Measurements from ENCODE around the gene GLRX5. TPM values are rescaled to one million over a fixed set of nuclear protein-coding genes. Genes with fewer than 3 reads are reported as not detected.
A peak's percentile ranks its signal among the peaks of the same experiment; 100 is the strongest.

GLRX5 gene
- total RNA-seq, 1 experiment from 2014 or later: 60.1 TPM

DNA sequence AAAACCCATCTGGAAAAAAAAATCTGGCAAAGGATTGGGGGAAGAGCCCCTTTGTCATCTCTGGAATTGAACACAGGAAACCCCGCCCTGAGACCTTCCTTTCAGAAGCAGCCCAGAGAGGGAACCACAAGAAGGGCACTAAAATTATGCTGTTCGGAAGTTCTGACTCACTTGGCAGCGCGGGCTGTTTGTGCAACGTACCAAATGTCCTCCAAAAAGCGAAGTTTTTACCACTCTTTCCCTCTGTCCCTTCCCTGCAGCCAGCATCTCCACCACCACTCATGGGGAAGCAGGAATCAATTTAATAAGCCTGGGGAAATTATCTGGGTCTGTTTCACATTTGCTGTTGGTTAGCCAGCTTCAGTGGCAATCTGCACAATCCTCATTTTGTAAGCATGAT, 15.2 kb upstream of the GLRX5 start:
- Histone ChIP-seq H3K9me3 (ENCODE audit: control insufficient read depth in 1 of 2, insufficient read depth in 1 of 2, low read depth in 1 of 2, low read length in 2 of 2) (no peaks in the 10 kb centered on the region), H3K9ac (ENCODE audit: low read length) (peak overlapping the region; percentile 34), H3K4me2 (ENCODE audit: low read length) (peak overlapping the region; percentile 73), H3K79me2 (ENCODE audit: insufficient read depth, low read length) (no peaks in the 10 kb centered on the region), H4K20me1 (ENCODE audit: insufficient read depth) (no peaks in the 10 kb centered on the region), H3K4me3 (replicated peaks in 1 of 2; ENCODE audit: low read depth in 1 of 2, low read length in 2 of 2) (peak overlapping the region in 1 of 2 experiments; percentile 40; a peak in 2 of 4 replicates), H2AFZ (ENCODE audit: low read depth, low read length, poor library complexity, severe bottlenecking) (peak overlapping the region; percentile 91), H3K9me2 (ENCODE audit: insufficient read depth) (no peaks in the 10 kb centered on the region), H3K27me3 (ENCODE audit: insufficient read depth, low read length) (no peaks in the 10 kb centered on the region), H3K4me1 (ENCODE audit: control insufficient read depth in 1 of 2, insufficient read depth in 2 of 2, low read length in 2 of 2) (peaks cover 31 to 61% of the 10 kb centered on the region in 2 experiments), H3K27ac (ENCODE audit: low read depth, low read length) (no peak overlapping the region), H3K36me3 (ENCODE audit: control insufficient read depth in 1 of 2, insufficient read depth in 2 of 2, low read length in 2 of 2) (no peaks in the 10 kb centered on the region)
- ATAC-seq: peak; percentile 27; the same call in 1 of the 2 replicates
- CTCF ChIA-PET: no interaction called here
- BruUV-seq (replicated peaks): no TSS peak
- RAD21 ChIA-PET (ENCODE audit: low non-redundant PET in 1 of 2, low total read pairs in 2 of 2, uncharacterized antibody in 2 of 2, unreplicated experiment in 2 of 2): no interaction called here
- peak; percentile 65 for TF ChIP-seq SP1 (IDR thresholded peaks at IDR 0.05; ENCODE audit: low read depth)
- TF ChIP-seq TCF7L2 (IDR thresholded peaks at IDR 0.05; ENCODE audit: borderline replicate concordance, extremely low read depth, insufficient read depth, insufficient read length): peak; percentile 19
- TF ChIP-seq, protein P1, sequence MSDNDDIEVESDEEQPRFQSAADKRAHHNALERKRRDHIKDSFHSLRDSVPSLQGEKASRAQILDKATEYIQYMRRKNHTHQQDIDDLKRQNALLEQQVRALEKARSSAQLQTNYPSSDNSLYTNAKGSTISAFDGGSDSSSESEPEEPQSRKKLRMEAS (IDR thresholded peaks at IDR 0.05): peak; percentile 39; the same call in 1 of the 2 replicates
- TF ChIP-seq JUND (IDR thresholded peaks at IDR 0.05): peak; percentile 85
- TF ChIP-seq RAD21 (IDR thresholded peaks at IDR 0.05; ENCODE audit: low read depth): no peak
- no peak for TF ChIP-seq CBX3 (IDR thresholded peaks at IDR 0.05; ENCODE audit: low read depth)
- TF ChIP-seq CEBPB (IDR thresholded peaks at IDR 0.05; ENCODE audit: low read depth): peak; percentile 88
- TF ChIP-seq EGR1 (IDR thresholded peaks at IDR 0.05; ENCODE audit: low read depth): no peak
- peak; percentile 85 for TF ChIP-seq FOSL1 (IDR thresholded peaks at IDR 0.05; ENCODE audit: low read depth)
- intact Hi-C loops (cut with micrococcal nuclease): loop anchor here (5.0 kb wide), 1 partner anchor 252 kb away; no protein-coding TSS in a partner anchor
- POLR2A ChIA-PET: no interaction called here
- DNase-seq (ENCODE audit: low read depth, low spot score): peak; percentile 56

GRCh38 chr14:95520346-95520745, 14.5 kb upstream of the GLRX5 start:
- ChIA-PET CTCF (no interaction called here), POLR2A (no interaction called here), RAD21 (ENCODE audit: low non-redundant PET in 1 of 2, low total read pairs in 2 of 2, uncharacterized antibody in 2 of 2, unreplicated experiment in 2 of 2) (no interaction called here)
- Histone ChIP-seq H3K79me2 (ENCODE audit: insufficient read depth, low read length) (no peaks in the 10 kb centered on the region), H3K9me3 (ENCODE audit: control insufficient read depth in 1 of 2, insufficient read depth in 1 of 2, low read depth in 1 of 2, low read length in 2 of 2) (no peaks in the 10 kb centered on the region), H3K9ac (ENCODE audit: low read length) (peak overlapping the region; percentile 34), H3K4me1 (ENCODE audit: control insufficient read depth in 1 of 2, insufficient read depth in 2 of 2, low read length in 2 of 2) (peaks cover 36 to 63% of the 10 kb centered on the region in 2 experiments), H4K20me1 (ENCODE audit: insufficient read depth) (no peaks in the 10 kb centered on the region), H3K9me2 (ENCODE audit: insufficient read depth) (no peaks in the 10 kb centered on the region), H3K4me2 (ENCODE audit: low read length) (peak overlapping the region; percentile 73), H3K36me3 (ENCODE audit: control insufficient read depth in 1 of 2, insufficient read depth in 2 of 2, low read length in 2 of 2) (no peaks in the 10 kb centered on the region), H2AFZ (ENCODE audit: low read depth, low read length, poor library complexity, severe bottlenecking) (peak overlapping the region; percentile 91), H3K27ac (ENCODE audit: low read depth, low read length) (no peak overlapping the region), H3K27me3 (ENCODE audit: insufficient read depth, low read length) (no peaks in the 10 kb centered on the region), H3K4me3 (replicated peaks in 1 of 2; ENCODE audit: low read depth in 1 of 2, low read length in 2 of 2) (no peak overlapping the region)
- DNase-seq (ENCODE audit: low read depth, low spot score) (no peak), ATAC-seq (no peak)
- intact Hi-C loops (cut with micrococcal nuclease): no loop called here
- no TSS peak for BruUV-seq (replicated peaks)
- TF ChIP-seq SRF (IDR thresholded peaks at IDR 0.05; ENCODE audit: low read depth) (no peak), REST (IDR thresholded peaks at IDR 0.05; ENCODE audit: low read depth) (no peak), SIN3A (IDR thresholded peaks at IDR 0.05; ENCODE audit: low read depth) (no peak), TCF7L2 (IDR thresholded peaks at IDR 0.05; ENCODE audit: borderline replicate concordance, extremely low read depth, insufficient read depth, insufficient read length) (no peak), EZH2 (IDR thresholded peaks at IDR 0.05) (no peak), ZFX (IDR thresholded peaks at IDR 0.05) (no peak)
- TF ChIP-seq, protein P1 (IDR thresholded peaks at IDR 0.05): no peak
